Activated naive CD8-positive, alpha-beta T cell treated with anti-CD3 and anti-CD28 coated beads, Interleukin-2, amount 10 ng/mL, durations not matched to agents 7 days and 5 days (primary cell): ENCODE measurements around the gene DGUOK. TPM values are rescaled to one million over a fixed set of nuclear protein-coding genes. Genes with fewer than 3 reads are reported as not detected.

Source experiments
- ATAC-seq: fragments of 150-1000 bp; cut with Tn5 transposase; one replicate; pipeline ENCODE4 v1.10.0; 2021; ENCODE audit warnings: low read depth, moderate library complexity
- POLR2A ChIA-PET: fragments of 350-600 bp; sonication (Branson Sonifier 250); formaldehyde crosslinking; loops from one replicate; lab custom pipeline; 2021; ENCODE audit warnings: antibody characterized with exemption; lab: Charles Lee
- DNase-seq: peaks from one replicate; pipeline ENCODE4 v3.0.0; 2021
- H3K27ac Mint-ChIP-seq: one replicate; pipeline ENCODE4 v1.8.0; 2022; ENCODE audit warnings: mild to moderate bottlenecking, mixed read lengths
- H3K27me3 Mint-ChIP-seq: one replicate; pipeline ENCODE4 v1.8.0; 2022; ENCODE audit warnings: mild to moderate bottlenecking, moderate library complexity, mixed read lengths
- H3K36me3 Mint-ChIP-seq: one replicate; pipeline ENCODE4 v1.8.0; 2021; ENCODE audit warnings: mild to moderate bottlenecking, mixed read lengths
- H3K4me1 Mint-ChIP-seq: one replicate; pipeline ENCODE4 v1.8.0; 2021; ENCODE audit warnings: mixed read lengths
- H3K4me3 Mint-ChIP-seq: one replicate; pipeline ENCODE4 v1.8.0; 2022; ENCODE audit warnings: mild to moderate bottlenecking, moderate library complexity, mixed read lengths
- H3K9me3 Mint-ChIP-seq: one replicate; pipeline ENCODE4 v1.8.0; 2021; ENCODE audit warnings: mixed read lengths
- total RNA-seq, 2 experiments: library from RNA; stranded (reverse); gene quantifications; one replicate each; pipeline ENCODE4 v1.2.3, GENCODE V29; 2021

The DGUOK gene
- total RNA-seq, 2 experiments from 2014 or later = 71.6 to 77.7 TPM

GRCh38 chr2:73994178-73994831, 67.6 kb downstream of the DGUOK start:
- no peak for ATAC-seq
- Mint-ChIP-seq H3K27ac (no peak overlapping the region), H3K9me3 (peaks cover 9% of the 10 kb centered on the region), H3K27me3 (no peaks in the 10 kb centered on the region), H3K4me3 (no peak overlapping the region), H3K4me1 (peaks cover 45% of the 10 kb centered on the region), H3K36me3 (peaks cover 36% of the 10 kb centered on the region)
- POLR2A ChIA-PET = no interaction called here
- DNase-seq = no peak

- DNase-seq = no peak
- Mint-ChIP-seq H3K9me3 (peaks cover 3% of the 10 kb centered on the region), H3K4me1 (peaks cover 43% of the 10 kb centered on the region), H3K36me3 (peaks cover 23% of the 10 kb centered on the region), H3K27ac (no peak overlapping the region), H3K4me3 (no peak overlapping the region), H3K27me3 (no peaks in the 10 kb centered on the region)
- no peak for ATAC-seq
- POLR2A ChIA-PET = interaction anchor here (0.5 kb wide), 1 partner anchor 15 kb away, joined by 3 read pairs; no protein-coding TSS in a partner anchor
Observed at GRCh38 chr2:73995810-73996209, 69.1 kb downstream of the DGUOK start.

DNA sequence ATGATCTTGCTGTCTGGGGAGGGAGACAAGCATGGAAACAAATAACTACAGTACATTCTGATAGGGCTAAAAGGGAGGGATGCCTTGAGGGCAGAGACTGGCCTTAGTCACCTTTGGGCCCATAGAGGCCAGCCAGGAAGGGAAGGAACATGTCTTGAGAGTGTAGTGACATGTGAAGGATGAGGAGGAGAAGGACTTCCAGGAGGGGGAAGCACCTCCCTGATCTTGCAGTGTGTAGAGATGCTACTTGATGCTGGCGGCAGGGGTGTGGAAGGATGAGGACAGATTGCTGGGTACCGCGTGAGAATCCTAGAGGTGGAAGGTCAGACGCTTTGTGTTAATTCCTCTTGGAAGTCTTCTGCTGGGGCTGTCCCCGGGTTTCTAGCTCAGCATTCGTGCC, 71.1 kb downstream of the DGUOK start:
- POLR2A ChIA-PET = interaction anchor here (1.2 kb wide), 1 partner anchor 11 kb away, joined by 4 read pairs; no protein-coding TSS in a partner anchor
- H3K4me1 Mint-ChIP-seq = peaks cover 49% of the 10 kb centered on the region

GRCh38 chr2:73998451-73998850, 71.8 kb downstream of the DGUOK start:
- H3K27ac Mint-ChIP-seq = no peak overlapping the region

More for the DNA sequence above, 71.1 kb downstream of the DGUOK start:
- Mint-ChIP-seq H3K9me3 (no peaks in the 10 kb centered on the region), H3K27ac (no peak overlapping the region), H3K36me3 (peaks cover 6% of the 10 kb centered on the region), H3K4me3 (no peak overlapping the region), H3K27me3 (no peaks in the 10 kb centered on the region)
- ATAC-seq (no peak), DNase-seq (no peak)

GRCh38 chr2:73998933-73999332, 72.3 kb downstream of the DGUOK start:
- Mint-ChIP-seq H3K36me3 (peaks cover 4% of the 10 kb centered on the region), H3K27me3 (no peaks in the 10 kb centered on the region), H3K9me3 (no peaks in the 10 kb centered on the region), H3K27ac (no peak overlapping the region), H3K4me3 (no peak overlapping the region), H3K4me1 (peaks cover 46% of the 10 kb centered on the region)
- POLR2A ChIA-PET = no interaction called here
- ATAC-seq (no peak), DNase-seq (no peak)

More at GRCh38 chr2:73998451-73998850, 71.8 kb downstream of the DGUOK start:
- H3K27me3 Mint-ChIP-seq = no peaks in the 10 kb centered on the region
- no peak overlapping the region for H3K4me3 Mint-ChIP-seq
- H3K4me1 Mint-ChIP-seq = peaks cover 49% of the 10 kb centered on the region
- no peak for DNase-seq
- no peaks in the 10 kb centered on the region for H3K9me3 Mint-ChIP-seq
- peaks cover 8% of the 10 kb centered on the region for H3K36me3 Mint-ChIP-seq
- POLR2A ChIA-PET = no interaction called here
- no peak for ATAC-seq

- DNase-seq (no peak), ATAC-seq (no peak)
- H3K27ac Mint-ChIP-seq = no peak overlapping the region
- peaks cover 45% of the 10 kb centered on the region for H3K4me1 Mint-ChIP-seq
- H3K4me3 Mint-ChIP-seq = no peak overlapping the region
- peaks cover 4% of the 10 kb centered on the region for H3K36me3 Mint-ChIP-seq
- no peaks in the 10 kb centered on the region for H3K9me3 Mint-ChIP-seq
- H3K27me3 Mint-ChIP-seq = no peaks in the 10 kb centered on the region
- POLR2A ChIA-PET = interaction anchor here (1.0 to 1.1 kb wide), 2 partner anchors 13 to 29 kb away, joined by 3 to 4 read pairs; no protein-coding TSS in a partner anchor
Observed at GRCh38 chr2:73999881-74000597, 73.4 kb downstream of the DGUOK start.

DNA sequence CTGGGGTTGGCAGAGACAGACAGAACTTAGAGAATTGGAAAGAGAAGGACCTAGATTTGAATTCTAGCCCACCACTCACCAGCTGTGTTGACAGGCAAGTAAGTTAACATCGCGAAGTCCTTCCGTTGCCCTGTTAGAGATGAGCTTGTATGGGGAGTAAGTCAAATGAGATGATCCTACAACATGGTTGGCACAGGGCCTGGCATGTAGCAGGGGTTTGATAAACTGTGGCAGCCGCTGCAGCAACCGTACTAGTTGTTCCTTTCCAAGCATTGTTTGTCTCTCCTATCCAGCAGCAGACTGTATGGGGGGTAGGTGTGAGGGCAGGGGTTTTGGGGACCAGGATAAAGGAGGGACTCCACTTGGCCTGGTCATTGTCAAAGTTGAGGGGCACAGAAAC, 74.0 kb downstream of the DGUOK start:
- no peaks in the 10 kb centered on the region for H3K27me3 Mint-ChIP-seq
- H3K4me3 Mint-ChIP-seq = no peak overlapping the region
- ATAC-seq (no peak), DNase-seq (no peak)
- H3K36me3 Mint-ChIP-seq = peaks cover 6% of the 10 kb centered on the region
- POLR2A ChIA-PET = interaction anchor here (0.6 to 1.1 kb wide), 3 partner anchors 14 to 158 kb away, joined by 3 to 4 read pairs (median 3); no protein-coding TSS in a partner anchor
- no peaks in the 10 kb centered on the region for H3K9me3 Mint-ChIP-seq
- H3K4me1 Mint-ChIP-seq = peaks cover 45% of the 10 kb centered on the region
- H3K27ac Mint-ChIP-seq = no peak overlapping the region

DNA sequence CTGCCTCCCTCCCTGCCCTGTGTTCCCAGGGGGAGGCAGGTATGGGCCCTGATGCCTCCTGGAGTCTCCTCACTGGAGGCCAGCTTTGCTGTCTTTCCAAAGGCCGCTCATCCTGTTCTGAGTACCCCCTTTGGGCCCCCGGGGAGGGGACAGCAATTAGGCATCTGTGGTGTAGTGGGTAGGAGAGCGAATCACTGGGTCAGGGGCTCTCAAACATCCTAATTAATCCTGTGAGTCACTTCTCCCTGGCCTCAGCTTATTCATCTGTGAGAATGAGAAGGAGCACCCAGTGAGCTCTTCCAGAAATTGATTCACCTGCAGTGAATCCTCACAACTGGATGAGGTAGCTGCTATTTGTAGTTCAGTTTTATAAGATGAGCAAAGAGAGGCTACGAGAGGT, 74.4 kb downstream of the DGUOK start:
- DNase-seq (no peak), ATAC-seq (no peak)
- Mint-ChIP-seq H3K4me3 (peak overlapping the region; percentile 74), H3K27me3 (no peaks in the 10 kb centered on the region), H3K27ac (no peak overlapping the region), H3K9me3 (no peaks in the 10 kb centered on the region), H3K4me1 (peaks cover 48% of the 10 kb centered on the region), H3K36me3 (peaks cover 9% of the 10 kb centered on the region)
- POLR2A ChIA-PET = interaction anchor here (0.6 to 2.5 kb wide), 4 partner anchors 14 to 158 kb away, joined by 3 to 9 read pairs (median 4); no protein-coding TSS in a partner anchor

DNA sequence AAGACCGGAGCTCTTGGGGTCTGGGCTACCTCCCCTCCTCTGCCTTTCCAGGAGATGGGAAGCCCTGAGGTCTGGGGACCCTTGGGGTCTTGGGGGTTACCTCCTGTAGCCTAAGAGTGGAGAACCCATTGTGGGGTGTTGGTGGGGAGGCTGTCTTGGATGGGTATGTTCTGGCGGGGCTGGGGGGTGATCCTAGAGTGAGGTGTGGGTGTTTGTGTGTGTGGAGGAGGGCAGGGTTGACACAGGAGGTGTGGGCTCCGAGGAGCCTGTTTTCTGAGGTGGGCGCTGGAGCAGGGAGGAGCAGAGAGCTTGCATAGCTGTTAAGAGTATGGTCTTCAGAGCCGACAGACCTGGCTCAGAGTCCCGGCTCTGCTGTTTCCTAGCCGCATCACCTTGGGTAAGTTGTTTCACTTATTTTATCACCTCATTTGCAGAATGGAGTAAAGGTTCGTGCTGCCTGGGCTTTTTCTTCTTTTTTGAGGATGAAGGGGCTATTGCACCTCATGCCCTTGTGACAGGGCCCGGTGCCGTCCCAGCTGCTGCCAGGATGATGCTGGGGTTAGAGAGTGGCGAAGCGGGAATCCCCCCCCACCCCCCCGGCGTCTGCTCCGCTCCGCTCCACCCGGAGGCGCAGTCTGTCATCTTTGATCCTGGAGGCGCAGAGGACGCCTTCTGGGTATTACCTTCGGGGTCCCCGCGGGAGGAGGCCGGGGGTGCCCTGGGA, 75.3 kb downstream of the DGUOK start:
- Mint-ChIP-seq H3K4me3 (peak overlapping the region; percentile 74), H3K27ac (no peak overlapping the region), H3K9me3 (no peaks in the 10 kb centered on the region), H3K36me3 (peaks cover 9% of the 10 kb centered on the region), H3K4me1 (peaks cover 47% of the 10 kb centered on the region), H3K27me3 (no peaks in the 10 kb centered on the region)
- DNase-seq = peak; percentile 39
- ATAC-seq = peak; percentile 25
- POLR2A ChIA-PET = interaction anchor here (2.5 kb wide), 1 partner anchor 14 kb away, joined by 9 read pairs; no protein-coding TSS in a partner anchor

DNA sequence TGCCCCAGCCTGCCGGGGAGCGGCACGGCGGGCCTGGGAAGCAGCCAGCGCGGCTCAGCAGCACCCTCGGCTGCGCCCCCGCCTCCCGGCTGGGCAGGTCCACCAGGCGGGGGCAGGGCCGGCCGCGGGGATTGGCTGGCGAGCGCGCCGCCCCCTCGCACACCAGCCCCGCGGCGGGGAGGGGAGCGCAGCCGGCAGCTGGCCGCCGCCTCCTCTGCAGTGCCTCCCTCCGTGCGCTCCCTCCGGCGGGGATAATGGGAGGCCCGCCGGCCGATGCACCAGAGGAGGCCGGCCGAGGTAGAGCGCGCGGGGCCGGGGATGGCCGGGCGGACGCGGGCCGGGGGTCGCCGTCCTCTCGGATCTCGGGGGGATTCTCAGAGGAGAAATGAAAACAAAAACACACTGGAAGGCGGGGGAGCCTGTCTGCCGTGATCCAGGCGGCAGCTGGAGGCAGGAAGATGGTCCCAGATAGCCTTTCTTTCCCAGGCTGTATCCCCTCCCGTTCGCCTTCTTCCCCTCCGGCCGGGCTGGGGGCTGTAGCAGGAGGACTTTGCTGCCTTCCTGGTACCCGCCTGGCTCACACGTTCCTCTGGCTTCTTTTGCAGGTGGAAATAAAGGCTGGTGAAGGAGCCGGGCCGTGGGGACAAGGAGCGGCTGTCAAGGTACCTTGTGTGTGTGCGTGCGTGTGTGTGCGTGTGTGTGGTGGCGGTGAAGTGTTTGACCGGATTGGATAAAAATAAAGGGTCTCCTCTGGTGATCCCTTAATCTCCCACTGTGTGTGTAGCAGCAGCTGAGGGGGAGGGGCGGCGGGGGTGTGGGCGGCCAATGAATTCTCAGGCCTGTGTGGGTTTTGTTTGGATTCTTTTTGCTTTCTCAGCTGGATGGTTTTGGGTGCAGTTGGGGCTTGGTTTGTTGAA, 76.1 kb downstream of the DGUOK start:
- POLR2A ChIA-PET = interaction anchor here (0.6 to 2.5 kb wide), 2 partner anchors 15 to 42 kb away, joined by 3 to 9 read pairs; no protein-coding TSS in a partner anchor
- H3K36me3 Mint-ChIP-seq = peaks cover 9% of the 10 kb centered on the region
- peak overlapping the region; percentile 72 for H3K27ac Mint-ChIP-seq
- H3K4me1 Mint-ChIP-seq = peaks cover 45% of the 10 kb centered on the region
- ATAC-seq (peak; percentile 96), DNase-seq (peak; percentile 89)
- H3K27me3 Mint-ChIP-seq = no peaks in the 10 kb centered on the region
- peak overlapping the region; percentile 80 for H3K4me3 Mint-ChIP-seq
- no peaks in the 10 kb centered on the region for H3K9me3 Mint-ChIP-seq

DNA sequence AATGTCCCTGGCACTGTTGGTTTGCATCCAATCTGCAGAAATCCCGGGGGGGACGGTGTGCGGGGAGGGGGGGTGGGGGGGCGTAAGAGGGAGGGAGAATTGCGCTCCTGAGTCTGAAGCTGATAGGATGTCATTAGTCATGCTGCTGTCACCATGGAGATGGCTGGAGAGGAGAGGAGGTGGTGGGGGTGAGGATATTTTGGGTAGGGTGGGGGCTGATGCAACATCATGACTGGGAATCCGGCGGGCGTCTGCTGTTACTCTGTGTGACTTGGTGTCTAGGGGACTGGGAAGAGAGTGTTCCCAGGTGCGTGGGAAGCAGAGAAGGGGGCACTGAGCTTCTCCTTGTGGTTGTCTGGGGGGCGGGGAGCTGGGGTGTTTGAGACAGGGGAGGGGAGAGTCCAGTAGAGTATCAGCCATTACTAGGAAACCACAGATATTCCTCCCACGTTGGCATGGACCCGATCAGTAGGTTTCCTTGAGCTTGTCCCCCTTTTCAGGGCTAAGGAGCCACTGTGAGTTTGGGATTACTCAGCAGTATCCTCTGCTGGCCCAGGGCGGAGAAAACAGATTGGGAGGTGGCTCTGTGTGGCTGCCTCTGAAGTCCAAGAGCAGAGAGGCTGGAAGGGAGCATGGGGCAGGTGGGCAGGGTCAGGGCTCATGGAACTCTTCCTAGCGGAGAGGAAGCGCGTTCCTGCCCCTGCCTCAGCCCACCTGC, 77.0 kb downstream of the DGUOK start:
- Mint-ChIP-seq H3K9me3 (no peaks in the 10 kb centered on the region), H3K27ac (no peak overlapping the region), H3K4me3 (peak overlapping the region; percentile 45), H3K36me3 (peaks cover 9% of the 10 kb centered on the region), H3K4me1 (peaks cover 40% of the 10 kb centered on the region), H3K27me3 (no peaks in the 10 kb centered on the region)
- no peak for ATAC-seq
- POLR2A ChIA-PET = interaction anchor here (0.6 to 2.5 kb wide), 2 partner anchors 16 to 43 kb away, joined by 3 to 9 read pairs; no protein-coding TSS in a partner anchor
- no peak for DNase-seq
